Middle frontal gyrus (tissue), 1 donor: Measurements from ENCODE around the gene CREBBP.

Source experiments
- DNase-seq: peaks from one replicate; pipeline ENCODE4 v3.0.0-alpha.2; 2015; ENCODE audit warnings: low spot score; ENCODE audit errors: extremely low spot score

CREBBP gene

DNA sequence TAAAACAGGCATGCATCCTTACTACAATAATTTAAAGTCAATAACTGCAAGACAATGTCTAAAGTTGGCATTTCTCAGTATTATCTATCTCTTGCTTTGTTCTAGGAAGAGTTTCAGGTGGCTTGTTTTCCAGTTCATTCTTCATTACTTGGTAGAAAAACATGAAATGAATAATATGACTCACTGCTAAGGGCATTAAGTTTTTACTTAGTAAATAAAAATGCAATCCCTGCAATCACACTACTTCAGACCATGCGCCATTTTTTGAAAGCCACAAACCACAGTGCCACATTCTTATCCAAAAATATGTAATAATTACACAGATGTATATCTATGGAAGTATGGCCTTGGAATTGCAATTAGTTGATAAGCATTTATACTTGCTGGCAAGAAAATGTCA, 55.4 kb downstream of the CREBBP start:
- DNase-seq, result no peak

DNA sequence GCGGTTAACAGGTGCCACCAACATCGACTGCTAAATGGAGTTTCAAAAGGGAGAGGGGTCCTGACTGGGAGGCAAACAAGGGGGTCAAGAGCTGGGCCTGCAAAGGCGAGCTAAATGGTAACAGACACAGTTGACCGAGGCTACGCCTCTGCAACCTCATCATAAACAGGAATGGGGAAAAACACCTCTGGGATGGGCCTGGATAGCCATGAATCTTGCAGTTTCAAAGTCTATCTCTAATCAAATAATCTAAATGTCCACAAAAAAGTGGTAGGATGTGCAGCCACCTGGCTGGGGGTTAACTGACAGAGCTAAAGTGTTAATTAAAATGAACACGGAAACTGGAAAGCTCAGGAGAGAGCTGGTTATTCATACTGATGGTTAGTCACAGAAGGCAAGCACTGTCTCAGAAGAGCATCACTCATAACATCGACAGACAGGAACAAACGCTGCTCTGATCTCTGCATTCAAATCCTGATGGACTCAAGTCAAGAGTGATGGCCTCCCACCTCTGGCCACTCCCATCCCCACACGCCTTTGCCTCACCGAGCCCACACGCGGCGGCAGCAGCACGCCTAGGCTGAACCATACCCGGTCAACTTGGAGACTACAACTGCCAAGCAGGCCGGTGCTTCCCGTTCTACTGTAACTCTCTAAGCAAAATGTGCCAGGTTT, 56.3 kb downstream of the CREBBP start:
- no peak for DNase-seq

DNA sequence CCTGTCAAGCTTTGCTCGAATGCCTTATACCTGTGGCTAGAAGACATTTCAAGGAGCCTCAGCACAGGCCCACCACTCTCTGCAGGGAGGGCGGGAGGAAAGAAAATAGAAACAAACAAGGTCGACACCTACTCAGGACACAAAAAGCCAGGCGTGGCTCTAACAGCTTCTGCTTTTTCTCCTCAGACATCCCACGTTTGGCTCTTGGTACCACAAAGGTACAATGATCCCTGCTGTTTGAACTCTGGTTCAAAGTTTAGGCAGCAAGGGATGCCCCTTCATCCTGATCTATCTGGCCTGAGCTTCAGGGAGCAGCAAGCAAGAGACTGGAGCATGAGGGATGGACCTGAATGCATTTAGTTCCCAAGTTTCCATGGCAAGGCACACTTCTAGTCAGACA, 57.1 kb downstream of the CREBBP start:
- no peak for DNase-seq

DNA sequence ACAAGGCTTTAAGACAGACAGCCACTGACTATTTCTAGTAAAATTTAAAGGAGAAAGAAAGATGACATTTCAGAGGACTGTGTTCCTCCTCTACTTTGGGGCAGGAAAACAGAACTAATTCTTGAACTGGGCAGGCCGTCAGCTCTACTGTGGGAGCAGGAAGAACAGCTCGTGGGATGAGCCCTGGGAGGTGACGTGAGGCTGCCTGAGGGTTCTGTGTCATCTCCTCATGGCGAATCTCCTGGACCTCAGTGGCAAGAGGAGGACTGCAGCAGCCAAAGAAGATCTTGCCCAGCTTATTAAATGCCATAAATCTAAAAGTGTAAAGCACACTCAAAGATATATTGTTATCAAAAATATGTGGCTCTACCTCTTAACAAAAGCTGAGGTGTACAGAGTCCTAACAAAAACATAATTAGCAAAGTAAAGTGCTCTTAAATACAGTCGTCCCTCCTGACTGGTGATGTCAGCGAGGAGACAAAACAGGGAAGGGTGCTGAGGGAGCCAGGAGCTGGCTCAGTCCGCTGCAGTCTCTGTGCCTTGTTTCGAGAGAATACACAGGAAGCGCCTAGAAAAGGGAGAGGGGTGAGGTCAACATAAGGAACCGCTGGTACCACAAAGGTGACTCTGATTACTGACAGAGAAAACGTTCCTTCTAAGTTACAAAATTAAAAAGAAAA, 58.0 kb downstream of the CREBBP start:
- no peak for DNase-seq

DNA sequence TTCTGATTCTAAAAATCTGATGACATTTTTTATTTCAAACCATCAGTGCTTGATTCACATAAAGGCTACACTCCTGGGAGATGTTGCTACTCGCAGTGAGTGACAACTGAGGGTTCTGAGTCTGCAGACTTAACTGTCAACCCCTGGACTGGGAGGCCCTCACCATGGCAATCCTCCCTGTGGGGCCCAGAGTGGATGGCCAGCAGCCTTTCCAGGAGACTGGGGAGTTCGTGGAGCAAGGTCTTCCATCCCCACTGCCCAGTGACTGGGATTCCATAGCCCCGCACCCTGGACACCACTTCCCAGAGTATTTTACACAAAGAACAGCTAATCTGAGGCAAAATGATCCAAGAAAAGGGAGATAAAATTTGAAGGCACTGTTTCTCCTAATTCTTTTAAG, 59.3 kb downstream of the CREBBP start:
- DNase-seq, result no peak

DNA sequence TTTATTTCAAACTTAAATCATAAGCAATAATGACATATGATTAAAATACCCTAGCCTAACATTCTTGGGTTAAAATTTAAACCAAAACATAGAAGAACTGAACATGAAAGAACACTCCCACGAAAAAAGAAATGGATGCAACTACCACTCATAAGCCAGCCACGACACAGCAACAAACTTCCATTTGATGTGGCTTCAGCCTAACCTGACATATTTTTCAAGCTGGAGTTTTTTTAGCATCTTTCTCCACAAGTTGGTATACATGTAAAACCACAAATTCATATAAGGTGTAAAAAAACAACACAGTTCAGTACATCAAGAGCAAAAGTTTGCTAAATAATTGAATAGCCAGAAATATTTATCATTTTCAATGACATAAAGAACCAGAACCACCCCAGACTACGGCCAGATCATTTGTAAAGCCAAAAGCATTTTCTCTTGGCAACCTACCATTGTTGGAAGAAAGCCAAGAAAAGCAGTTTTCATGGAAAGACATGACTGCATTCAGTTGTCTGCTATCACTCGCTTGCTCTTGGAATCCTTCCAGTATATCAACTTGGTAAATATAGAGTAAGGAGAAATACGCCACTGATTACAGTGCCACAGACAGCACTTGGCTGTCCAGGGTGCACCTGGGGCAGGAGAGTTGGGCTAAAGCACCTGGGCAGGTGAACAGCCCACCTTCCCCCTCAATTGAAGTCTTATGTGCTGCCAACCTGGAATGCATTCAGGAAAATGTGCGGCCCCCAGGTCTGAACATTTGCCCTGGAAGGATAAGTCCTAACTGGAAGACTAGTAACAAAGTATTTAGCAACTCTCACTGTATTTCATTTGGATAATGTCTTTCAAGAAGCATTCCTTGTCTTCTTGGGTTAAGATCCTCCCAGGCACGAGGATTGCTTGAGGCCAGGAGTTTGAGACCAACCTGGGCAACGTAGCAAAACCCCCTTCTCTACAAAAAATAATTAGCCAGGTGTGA, 60.5 kb downstream of the CREBBP start:
- no peak for DNase-seq

DNA sequence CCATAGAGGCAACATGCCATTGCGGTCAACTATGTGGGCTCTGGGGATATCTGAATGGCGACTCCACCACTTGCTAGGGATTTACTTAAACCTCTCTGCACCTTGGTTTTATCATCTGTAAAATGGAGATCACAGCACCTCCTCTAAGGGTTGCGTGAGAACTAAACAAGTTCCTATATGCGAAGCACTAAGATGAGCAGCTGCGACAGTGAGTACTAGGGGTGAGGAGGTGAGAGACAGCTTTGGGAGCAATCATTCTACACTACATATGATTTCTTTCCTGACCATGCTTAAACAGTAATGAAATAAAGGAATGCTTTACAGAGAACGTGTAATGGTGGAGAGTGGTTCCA, 61.4 kb downstream of the CREBBP start:
- no peak for DNase-seq

DNA sequence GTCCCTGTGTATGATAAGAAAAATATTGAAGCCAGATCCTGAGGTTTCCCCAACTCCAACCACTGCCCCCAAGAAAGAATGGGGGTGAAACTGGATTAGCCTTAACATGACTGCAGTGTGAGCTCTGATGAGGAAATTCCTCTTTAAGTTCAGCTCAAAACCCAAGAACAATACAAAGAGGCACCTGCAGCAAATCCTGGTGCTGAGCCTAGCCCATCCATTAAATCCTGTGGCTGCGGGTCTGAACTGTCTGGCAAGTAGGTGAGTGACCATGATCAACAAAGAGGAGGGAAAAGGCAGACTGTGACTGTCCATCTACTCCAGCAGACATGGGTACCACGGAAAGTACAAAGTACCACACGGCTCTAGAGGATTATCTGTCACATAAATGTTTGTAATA, 64.2 kb downstream of the CREBBP start:
- DNase-seq, result no peak

DNA sequence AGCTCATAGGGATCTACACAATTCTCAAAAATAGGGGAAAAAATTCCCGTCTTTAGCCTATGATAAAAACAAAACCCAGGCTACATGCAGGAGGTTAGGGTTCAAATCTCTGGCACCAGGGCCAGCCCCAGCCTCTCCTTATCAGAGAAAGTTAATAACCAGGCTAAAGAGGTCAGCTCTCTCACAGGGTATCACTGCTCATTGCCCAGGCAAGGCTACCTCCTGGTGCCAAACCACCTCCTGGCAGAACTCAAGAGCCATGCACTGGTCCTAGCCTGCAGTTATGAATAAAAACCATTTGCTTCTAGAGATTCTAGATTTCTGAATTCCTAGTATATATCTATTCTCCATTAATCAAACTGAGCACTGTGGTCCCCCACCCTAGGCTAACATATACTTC, 65.8 kb downstream of the CREBBP start:
- no peak for DNase-seq

DNA sequence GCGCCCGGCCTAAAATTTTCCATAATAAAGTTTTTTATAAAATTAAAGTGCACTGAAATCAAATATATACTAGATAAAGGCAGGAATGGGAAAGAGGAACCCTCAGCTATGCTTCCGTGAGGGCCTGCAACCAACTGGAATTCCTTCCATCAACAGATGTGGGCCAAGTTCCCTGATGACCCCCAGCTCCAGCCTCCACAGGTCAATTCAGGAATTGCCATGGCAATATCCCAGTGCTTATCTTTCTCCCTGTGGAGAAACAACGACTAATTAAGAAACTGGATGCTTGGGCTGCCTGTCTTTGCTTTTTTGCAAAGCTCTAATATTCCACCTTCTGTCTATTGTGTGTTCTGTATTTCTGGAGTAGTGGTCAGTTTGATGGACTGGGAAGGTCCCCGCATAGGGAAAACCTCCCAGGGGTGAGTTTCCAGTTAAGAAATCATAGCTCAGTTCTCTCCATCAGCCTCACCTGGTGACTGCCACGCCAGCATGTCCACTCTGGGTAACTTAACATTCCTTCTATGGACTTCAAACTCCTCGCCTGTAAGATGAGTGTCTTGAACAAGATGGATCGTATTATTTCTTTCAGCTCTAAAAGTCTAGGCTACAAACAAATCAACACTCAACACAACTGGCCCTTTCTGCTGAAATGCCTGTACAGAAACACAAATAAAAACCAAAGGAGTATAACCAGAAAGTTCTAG, 67.9 kb downstream of the CREBBP start:
- DNase-seq, result no peak

DNA sequence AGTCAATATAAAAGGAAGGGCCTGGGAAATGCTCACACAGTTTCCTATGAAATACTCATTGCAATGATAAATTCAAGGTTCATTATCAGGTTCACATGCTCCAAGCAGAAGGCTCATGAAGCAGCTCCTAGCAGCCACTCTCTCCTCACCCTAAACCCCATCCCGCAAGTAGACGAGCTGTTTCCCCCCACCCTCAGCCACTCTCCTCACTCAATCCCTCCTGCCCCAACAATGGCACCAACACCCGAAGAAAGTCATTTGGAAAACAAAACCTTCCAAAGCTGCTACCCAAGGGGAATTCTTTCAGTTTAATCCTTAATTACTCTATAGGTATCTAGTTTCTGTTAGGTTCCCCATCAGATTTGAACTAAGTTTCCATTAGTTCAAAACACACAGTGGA, 69.7 kb downstream of the CREBBP start:
- DNase-seq, result no peak

DNA sequence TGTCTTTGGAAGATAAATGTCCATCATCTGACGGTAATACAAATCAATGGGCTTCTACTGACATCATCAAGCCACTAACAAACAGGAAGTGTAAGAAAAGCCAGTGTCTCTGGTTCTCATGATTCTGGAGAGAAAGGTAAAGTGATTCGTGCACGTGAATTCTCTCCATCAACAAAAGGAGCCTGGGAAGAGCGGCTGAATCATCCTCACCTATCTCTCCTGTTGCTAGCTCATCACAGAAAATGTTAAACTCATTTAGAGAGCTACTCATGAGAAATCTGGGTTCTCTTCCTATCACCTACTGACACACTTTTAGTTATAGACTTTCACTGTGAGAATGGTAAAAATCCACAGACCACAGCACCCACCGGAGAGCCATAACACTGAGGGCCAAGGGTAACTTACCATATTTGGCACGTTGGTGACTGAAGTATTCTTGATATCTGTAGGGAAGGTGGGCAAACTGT, 70.3 kb downstream of the CREBBP start:
- DNase-seq, result no peak

DNA sequence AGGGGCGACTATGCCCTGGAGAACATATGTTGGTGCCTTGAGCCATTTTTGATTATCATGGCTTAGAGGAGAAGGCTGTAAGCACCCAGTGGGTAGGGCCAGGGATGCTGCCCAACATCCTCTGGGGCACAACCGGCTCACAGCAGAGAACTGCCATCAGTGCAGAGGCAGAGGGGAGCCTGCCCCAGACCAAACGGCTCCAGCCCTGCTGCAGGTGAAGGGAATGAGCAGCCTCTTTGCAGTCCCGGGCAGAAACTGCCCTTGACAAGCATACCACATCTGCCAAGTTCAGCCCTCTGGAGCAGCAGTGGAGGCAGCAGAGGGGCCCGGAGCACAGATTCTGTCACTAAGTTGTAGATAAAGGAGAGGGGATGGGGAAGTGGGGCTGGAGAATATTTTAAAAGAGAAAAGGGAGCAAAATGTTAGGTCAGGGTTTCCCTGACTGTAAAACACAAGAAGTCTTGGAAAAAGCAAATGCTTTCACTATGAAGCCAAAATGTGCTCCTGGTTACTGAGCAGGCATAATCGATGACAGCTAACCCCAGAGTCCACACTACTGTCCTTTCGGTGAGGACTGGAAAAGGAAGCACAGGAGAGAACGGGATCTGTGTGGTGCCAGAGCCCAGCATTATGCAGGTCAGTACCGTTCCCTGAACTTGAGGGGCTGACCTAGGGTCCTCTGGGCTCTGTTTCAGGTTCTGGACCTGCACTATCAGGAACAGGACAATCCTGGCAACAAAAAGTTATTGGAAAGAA, 72.0 kb downstream of the CREBBP start:
- no peak for DNase-seq

DNA sequence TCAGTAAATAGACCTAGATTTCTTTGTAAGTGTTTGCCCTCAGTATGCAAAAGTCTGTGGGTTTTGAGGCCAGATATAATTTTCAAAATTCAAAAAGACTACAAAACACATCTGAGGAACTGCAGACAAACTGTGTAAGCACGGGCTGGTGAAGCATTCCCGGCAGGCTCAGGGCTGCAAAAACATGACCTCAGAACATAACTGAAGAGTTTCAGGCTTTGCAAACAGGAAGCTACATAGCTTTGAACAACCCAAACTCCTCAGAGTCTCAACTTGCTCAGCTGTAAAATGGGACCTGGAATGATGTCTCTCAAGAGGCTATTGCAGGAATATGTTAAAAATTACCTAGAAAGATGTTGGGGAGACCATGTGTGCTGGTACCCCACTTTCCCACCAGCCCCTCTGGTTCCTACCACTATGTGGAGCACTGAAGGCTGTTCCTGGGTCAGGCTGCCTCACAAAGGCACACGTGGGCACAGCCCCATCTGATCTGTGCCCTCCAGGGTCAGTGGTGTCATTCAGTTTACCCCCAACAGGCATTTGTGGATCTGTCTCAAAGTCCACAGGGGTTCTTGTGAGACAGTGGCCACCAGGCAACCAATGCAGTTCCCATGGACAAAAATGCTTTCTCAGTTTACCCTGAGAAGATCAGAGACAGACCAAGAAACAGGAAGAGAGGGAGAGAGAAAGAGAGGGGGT, 72.9 kb downstream of the CREBBP start:
- DNase-seq, result no peak

DNA sequence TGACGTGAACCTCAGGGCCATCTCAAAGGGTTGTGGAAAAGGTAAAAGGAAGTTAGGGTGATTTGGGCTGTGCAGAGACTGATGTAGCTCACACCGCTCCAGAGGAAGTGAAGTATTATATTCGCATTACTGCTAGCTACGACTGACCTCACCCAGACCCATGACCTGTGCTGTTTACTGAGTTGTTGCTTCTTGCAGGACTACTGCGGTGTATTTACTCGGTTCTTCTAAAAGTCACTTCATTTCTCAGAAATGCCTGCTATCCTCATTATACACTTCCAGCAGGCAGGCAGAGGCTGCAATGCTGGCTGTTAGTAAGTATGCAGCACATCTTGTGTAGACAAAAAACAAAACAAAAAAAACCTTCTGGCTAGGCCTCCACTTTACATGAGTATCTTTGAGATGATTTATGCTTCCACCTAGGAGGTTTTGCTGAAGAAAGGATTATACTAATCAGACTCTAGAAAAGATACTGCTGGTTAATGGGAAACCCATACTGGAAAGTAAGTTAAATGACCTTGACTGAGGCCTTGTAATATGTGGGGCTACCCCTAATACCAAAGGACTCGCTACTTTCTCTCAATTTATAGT, 76.0 kb downstream of the CREBBP start:
- DNase-seq, result no peak

DNA sequence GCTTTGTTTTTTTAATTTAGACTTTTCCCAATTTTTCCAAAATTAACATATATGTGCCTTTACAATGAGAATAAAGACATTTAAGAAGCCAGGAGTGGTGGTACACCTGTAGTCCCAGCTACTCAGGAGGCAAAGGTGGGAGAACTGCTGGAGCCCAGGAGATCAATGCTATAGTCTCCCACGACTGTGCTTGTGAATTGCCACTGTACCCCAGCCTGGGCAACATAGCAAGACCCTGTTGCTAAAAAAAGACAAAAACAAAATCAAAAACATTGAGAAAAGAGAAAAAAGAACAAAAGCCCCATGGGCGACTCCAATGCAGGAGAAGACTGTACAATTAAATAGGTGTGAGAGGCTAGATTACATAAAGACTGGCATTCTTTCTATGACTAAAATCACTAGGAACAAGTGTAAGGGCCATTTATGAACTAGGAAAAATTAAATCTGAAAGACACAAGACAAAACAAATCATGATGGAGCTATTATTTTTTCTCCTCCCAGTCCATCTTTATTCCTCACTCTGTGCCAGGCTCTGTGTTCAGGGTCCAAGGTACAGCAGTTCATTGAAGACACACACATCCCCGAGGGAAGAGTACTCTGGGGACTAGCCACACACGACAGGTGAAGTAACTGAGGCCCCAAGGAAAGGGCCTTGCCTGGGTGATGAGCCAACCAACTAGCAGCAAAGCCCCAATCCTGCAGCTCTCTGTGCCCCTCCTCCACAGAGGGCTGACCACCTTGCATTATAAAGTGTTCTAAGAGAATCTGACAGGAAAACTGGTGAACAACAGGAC, 79.8 kb downstream of the CREBBP start:
- no peak for DNase-seq

DNA sequence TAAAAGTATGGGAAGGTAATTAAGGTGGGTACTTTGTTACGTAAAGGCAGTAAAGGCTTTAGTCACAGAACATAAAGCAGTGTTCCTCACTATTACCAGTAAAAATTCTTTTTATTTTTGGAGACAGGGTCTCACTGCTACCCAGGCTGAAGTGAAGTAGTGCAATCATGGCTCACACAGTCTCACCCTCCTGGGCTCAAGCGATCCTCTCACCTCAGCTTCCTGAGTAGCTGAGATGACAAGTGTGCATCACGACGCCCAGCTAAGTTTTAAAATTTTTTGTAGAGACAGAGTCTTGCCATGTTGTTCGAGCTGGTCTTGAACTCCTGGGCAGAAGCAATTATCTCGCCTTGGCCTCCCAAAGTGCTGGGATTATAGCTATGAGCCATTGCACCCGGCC, 80.5 kb downstream of the CREBBP start:
- no peak for DNase-seq

DNA sequence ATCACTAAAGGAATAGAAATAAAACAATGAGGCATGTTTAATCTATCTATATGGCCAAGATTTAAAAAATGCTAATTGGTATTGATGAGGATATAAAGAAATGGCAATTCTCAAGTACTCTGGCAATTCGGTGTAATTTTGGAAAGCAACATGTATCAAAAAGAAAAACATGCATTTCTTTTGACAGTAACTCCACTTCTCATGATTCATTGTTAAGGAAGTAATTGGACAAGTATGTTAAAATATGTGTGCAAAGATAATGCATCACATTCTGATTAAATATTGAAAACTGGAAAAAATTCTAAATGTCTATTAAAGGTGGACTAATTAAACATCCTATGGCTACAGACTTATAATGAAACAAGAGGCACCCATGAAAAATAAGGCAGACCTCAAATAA, 81.2 kb downstream of the CREBBP start:
- DNase-seq, result no peak

DNA sequence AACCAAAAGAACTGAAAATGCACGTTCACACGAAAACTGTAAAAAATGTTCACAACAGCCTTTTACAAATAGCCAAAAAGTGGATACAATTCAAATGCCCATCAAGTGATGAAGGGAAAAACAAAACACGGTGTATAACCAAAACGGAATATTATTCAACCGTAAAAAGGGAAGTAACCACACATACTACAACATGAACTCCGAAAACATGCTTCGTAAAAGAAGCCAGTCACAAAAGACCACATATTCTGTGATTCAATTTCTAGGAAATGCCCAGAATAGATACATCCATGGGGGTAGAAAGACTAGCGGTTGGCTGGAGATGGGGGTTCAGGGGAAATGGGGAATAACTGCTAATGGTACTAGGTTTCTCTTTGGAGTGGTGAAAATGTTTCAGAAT, 81.7 kb downstream of the CREBBP start:
- DNase-seq, result no peak
